ENCODE data around the gene CD86.

GRCh38 chr3:122094693-122095092, 39.5 kb downstream of the CD86 start:
- TF ChIP-seq EP300 (IDR thresholded peaks at IDR 0.05) (no peak), POLR2A (IDR thresholded peaks at IDR 0.05) (no peak), POLR2AphosphoS5 (IDR thresholded peaks at IDR 0.05) (no peak)

Data from sigmoid colon (tissue), 4 donors.